Gastrocnemius medialis (tissue), 4 donors: ENCODE data around the gene MACROD2. TPM values are rescaled to one million over a fixed set of nuclear protein-coding genes. Genes with fewer than 3 reads are reported as not detected.

Experiments
- ATAC-seq, 2 donors: fragments of 150-250 bp; one replicate each; pipeline ENCODE4 v1.9.1; 2016
- DNase-seq, 2 donors: peaks; one replicate each; pipeline ENCODE4 v3.0.0-alpha.2; 2019
- H3K27ac ChIP-seq, 4 donors: fragments of 200-600 bp; sonication (generic); 1 replicate in 1 of 4; 2 replicates in 3 of 4; pipeline ENCODE4 v1.5.1; 2016 to 2018; ENCODE audit warnings: mild to moderate bottlenecking in 2 of 4, moderate library complexity in 1 of 4
- H3K27me3 ChIP-seq, 3 donors: fragments of 200-600 bp; sonication (generic) in 2 of 3; 1 replicate in 1 of 3; 2 replicates in 2 of 3; pipeline versions ENCODE4 v1.5.1 to v1.6.0; 2016 to 2019; ENCODE audit warnings: mild to moderate bottlenecking in 1 of 3, moderate library complexity in 1 of 3
- H3K36me3 ChIP-seq, 2 donors: fragments of 200-600 bp; sonication (generic) in 1 of 2; one replicate each; pipeline ENCODE4 v1.5.1; 2017 to 2018
- H3K4me1 ChIP-seq, 2 donors: fragments of 200-600 bp; sonication (generic) in 1 of 2; one replicate each; pipeline ENCODE4 v1.5.1; 2016 to 2017; ENCODE audit warnings: mild to moderate bottlenecking in 2 of 2
- H3K4me3 ChIP-seq, 4 donors: fragments of 200-600 bp; sonication (generic) in 3 of 4; 1 replicate in 1 of 4; 2 replicates in 3 of 4; pipeline ENCODE4 v1.5.1; 2016 to 2019; ENCODE audit warnings: mild to moderate bottlenecking in 2 of 4
- H3K9me3 ChIP-seq, 3 donors: fragments of 200-600 bp; sonication (generic) in 2 of 3; 1 replicate in 1 of 3; 2 replicates in 2 of 3; pipeline ENCODE4 v1.5.1; 2016 to 2019
- CTCF ChIP-seq, 5 experiments: fragments of 450-650 bp in 3 of 5; fragments of 200-600 bp in 2 of 5; sonication (generic) in 2 of 5; IDR thresholded peaks in 4 of 5; conservative IDR thresholded peaks in 1 of 5; 1 replicate in 4 of 5; 2 replicates in 1 of 5; pipeline ENCODE4 v1.5.1; 2016 to 2019; ENCODE audit warnings: antibody characterized with exemption in 5 of 5, mild to moderate bottlenecking in 3 of 5, moderate library complexity in 3 of 5
- POLR2A ChIP-seq, 2 donors: fragments of 450-650 bp; IDR thresholded peaks; one replicate each; pipeline ENCODE4 v1.6.1; 2017; ENCODE audit warnings: antibody characterized with exemption in 2 of 2, mild to moderate bottlenecking in 2 of 2, moderate library complexity in 2 of 2
- in situ Hi-C, 4 donors: fragments of 200-750 bp; cut with MboI; loops; one replicate each; pipeline versions ENCODE4 v1.15.0 to v1.8.0; 2017; ENCODE audit warnings: low sequenced_read_pairs in 4 of 4
- intact Hi-C: fragments of 100-400 bp; cut with DNase I; formaldehyde crosslinking; loops from one replicate; pipeline ENCODE4 v1.15.1; 2023; ENCODE audit warnings: low total_unique reads
- total RNA-seq, 4 donors: library from RNA; depleted of rRNA; stranded (reverse); fragments of >200 nt; gene quantifications; one replicate each; pipeline versions ENCODE4 v1.1.0 to v1.2.3, GENCODE V29; 2016

Gene MACROD2
- total RNA-seq, 4 donors from 2014 or later, result 1.8 to 10.2 (median 3.6) TPM

- TF ChIP-seq CTCF (IDR thresholded peaks at IDR 0.05 in 4 of 5, conservative IDR thresholded peaks at IDR 0.05 in 1 of 5) (no peak), POLR2A (IDR thresholded peaks at IDR 0.05) (no peak)
These were observed 498.1 kb downstream of the MACROD2 start for GRCh38 chr20:14493408-14493807.

GRCh38 chr20:14494355-14494754, 499.0 kb downstream of the MACROD2 start:
- TF ChIP-seq POLR2A (IDR thresholded peaks at IDR 0.05) (no peak), CTCF (IDR thresholded peaks at IDR 0.05 in 4 of 5, conservative IDR thresholded peaks at IDR 0.05 in 1 of 5) (no peak)
- no peaks in the 10 kb centered on the region for H3K4me1 ChIP-seq
- no peaks in the 10 kb centered on the region for H3K9me3 ChIP-seq
- H3K4me3 ChIP-seq, result no peak overlapping the region
- DNase-seq (no peak), ATAC-seq (no peak)
- in situ Hi-C loops, result no loop called here
- H3K36me3 ChIP-seq, result no peaks in the 10 kb centered on the region
- intact Hi-C loops, result no loop called here
- H3K27ac ChIP-seq, result no peak overlapping the region
- H3K27me3 ChIP-seq, result no peaks in the 10 kb centered on the region

More at GRCh38 chr20:14493408-14493807, 498.1 kb downstream of the MACROD2 start:
- no peaks in the 10 kb centered on the region for H3K27me3 ChIP-seq
- no peak for DNase-seq
- no peak overlapping the region for H3K27ac ChIP-seq
- no peaks in the 10 kb centered on the region for H3K36me3 ChIP-seq
- H3K4me3 ChIP-seq, result no peak overlapping the region
- H3K9me3 ChIP-seq, result no peaks in the 10 kb centered on the region
- in situ Hi-C loops, result no loop called here
- no peaks in the 10 kb centered on the region for H3K4me1 ChIP-seq
- intact Hi-C loops, result no loop called here
- no peak for ATAC-seq

GRCh38 chr20:14495066-14495465, 499.8 kb downstream of the MACROD2 start:
- no peak overlapping the region for H3K4me3 ChIP-seq
- H3K4me1 ChIP-seq, result no peaks in the 10 kb centered on the region
- no peak overlapping the region for H3K27ac ChIP-seq
- no peaks in the 10 kb centered on the region for H3K27me3 ChIP-seq
- no peak for ATAC-seq
- DNase-seq, result no peak
- in situ Hi-C loops, result no loop called here
- intact Hi-C loops, result no loop called here
- TF ChIP-seq POLR2A (IDR thresholded peaks at IDR 0.05) (no peak), CTCF (IDR thresholded peaks at IDR 0.05 in 4 of 5, conservative IDR thresholded peaks at IDR 0.05 in 1 of 5) (no peak)
- no peaks in the 10 kb centered on the region for H3K9me3 ChIP-seq
- no peaks in the 10 kb centered on the region for H3K36me3 ChIP-seq

- H3K27me3 ChIP-seq, result no peaks in the 10 kb centered on the region
- intact Hi-C loops, result loop anchor here (2.0 kb wide), 1 partner anchor 56 kb away; no protein-coding TSS in a partner anchor
- DNase-seq (no peak), ATAC-seq (no peak)
- TF ChIP-seq POLR2A (IDR thresholded peaks at IDR 0.05) (no peak), CTCF (IDR thresholded peaks at IDR 0.05 in 4 of 5, conservative IDR thresholded peaks at IDR 0.05 in 1 of 5) (no peak)
- no peaks in the 10 kb centered on the region for H3K9me3 ChIP-seq
- H3K27ac ChIP-seq, result no peak overlapping the region
- no peaks in the 10 kb centered on the region for H3K4me1 ChIP-seq
- in situ Hi-C loops, result no loop called here
- no peak overlapping the region for H3K4me3 ChIP-seq
- H3K36me3 ChIP-seq, result no peaks in the 10 kb centered on the region
These were observed 501.7 kb downstream of the MACROD2 start for GRCh38 chr20:14497004-14497403.

GRCh38 chr20:14498772-14499171, 503.5 kb downstream of the MACROD2 start:
- in situ Hi-C loops (no loop called here), intact Hi-C loops (no loop called here)
- Histone ChIP-seq H3K4me1 (no peaks in the 10 kb centered on the region), H3K27ac (no peak overlapping the region), H3K9me3 (no peaks in the 10 kb centered on the region), H3K4me3 (no peak overlapping the region), H3K27me3 (no peaks in the 10 kb centered on the region), H3K36me3 (no peaks in the 10 kb centered on the region)
- no peak for TF ChIP-seq CTCF (IDR thresholded peaks at IDR 0.05 in 4 of 5, conservative IDR thresholded peaks at IDR 0.05 in 1 of 5)
- no peak for TF ChIP-seq POLR2A (IDR thresholded peaks at IDR 0.05)
- DNase-seq (no peak), ATAC-seq (no peak)
